A549 treated with RU486 at 1 μM for 4 hours (cell line): ENCODE measurements around the gene NSUN4. TPM values are rescaled to one million over a fixed set of nuclear protein-coding genes. Genes with fewer than 3 reads are reported as not detected.

Experiments
- total RNA-seq: library from RNA; stranded (reverse); fragments of 200-300 nt; extraction: Qiagen RNA extraction; gene quantifications from 5 replicates; pipeline ENCODE4 v1.2.3, GENCODE V29; 2022; ENCODE audit warnings: low read depth

Gene NSUN4
- total RNA-seq, result 11.1 to 13.0 TPM (median 12.1 TPM) in 5 replicates

GRCh38 chr1:46340404-46341221, at the start of gene NSUN4:
TSS of gene NSUN4 (plus strand) at chr1:46340807. CDS start at chr1:46340827, 20 bp downstream.

GRCh38 chr1:46303038-46303871, 37.4 kb upstream of the NSUN4 start, which contains the start of the genes LRRC41 and UQCRH:
TSS of gene LRRC41 (minus strand) at chr1:46303616. CDS start at chr1:46303322, 294 bp downstream.
TSS of gene UQCRH (plus strand) at chr1:46303698. CDS start at chr1:46303767, 69 bp downstream.

GRCh38 chr1:46394108-46394871, 53.7 kb downstream of the NSUN4 start, which contains the start of gene FAAH:
TSS of gene FAAH (plus strand) at chr1:46394317. CDS start at chr1:46394349, 32 bp downstream.

Other genes starting within 250 kb of the NSUN4 start
- gene PIK3R3, start 208.2 kb upstream of the NSUN4 start, total RNA-seq, result 0.54 to 1.3 TPM (median 0.77 TPM) in 5 replicates
- gene TSPAN1, start 165.7 kb upstream of the NSUN4 start, total RNA-seq, result 1.7 to 4.6 TPM (median 2.3 TPM) in 5 replicates
- gene P3R3URF, start 164.3 kb upstream of the NSUN4 start, total RNA-seq, result not detected in 5 replicates
- gene POMGNT1, start 142.4 kb upstream of the NSUN4 start, total RNA-seq, result 33.9 to 54.9 TPM (median 44.7 TPM) in 5 replicates
- gene LURAP1, start 137.5 kb upstream of the NSUN4 start, total RNA-seq, result not detected in 5 replicates
- gene RAD54L, start 93.0 kb upstream of the NSUN4 start, total RNA-seq, result 9.8 to 12.3 TPM (median 11.6 TPM) in 5 replicates
- 34.3 to 44.1 TPM (median 40.6 TPM) in 5 replicates for gene LRRC41, start 37.2 kb upstream of the NSUN4 start, total RNA-seq
- 387 to 593 TPM (median 418 TPM) in 5 replicates for gene UQCRH, start 37.1 kb upstream of the NSUN4 start, total RNA-seq
- gene FAAH, start 53.5 kb downstream of the NSUN4 start, total RNA-seq, result 0.69 to 1.0 TPM (median 0.77 TPM) in 5 replicates
- 0.71 to 1.2 TPM (median 1.0 TPM) in 5 replicates for gene DMBX1, start 149.0 kb downstream of the NSUN4 start, total RNA-seq
- gene KNCN, start 210.8 kb downstream of the NSUN4 start, total RNA-seq, result not detected in 5 replicates